ENCODE results near the gene RAD51C.
A peak's percentile ranks its signal among the peaks of the same experiment; 100 is the strongest.
"Not testable (repeated sequence)": the region's sequence is repeated elsewhere in the genome, so short reads cannot be mapped to it uniquely, and the experiment has no call there.

The RAD51C gene

GRCh38 chr17:58692239-58693055 lies at the start of gene RAD51C:
Gene RAD51C (plus strand): TSS chr17:58692602. CDS start chr17:58692644, 42 bp downstream.
- DNase-seq = peak; percentile 91

DNA sequence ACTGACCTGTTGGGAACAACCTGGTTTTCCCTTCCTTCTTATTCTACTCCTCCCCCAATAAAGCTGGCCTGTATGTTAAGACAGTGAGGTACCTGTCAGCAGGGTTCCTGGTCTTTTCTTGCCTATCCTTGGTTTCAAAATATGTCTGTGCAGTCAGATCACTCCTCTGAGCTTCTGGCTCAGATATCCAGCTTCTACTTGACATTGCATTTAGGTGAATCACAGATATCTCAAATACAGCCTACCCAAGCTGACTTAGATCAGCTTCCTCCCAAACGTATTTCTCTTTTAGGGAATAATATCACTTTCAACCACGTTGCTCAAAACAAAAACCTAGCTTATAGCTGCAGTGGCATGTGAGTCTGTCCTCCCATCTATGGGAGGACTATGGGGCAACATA lies 49.3 kb upstream of the RAD51C start:
- no peak for DNase-seq

DNA sequence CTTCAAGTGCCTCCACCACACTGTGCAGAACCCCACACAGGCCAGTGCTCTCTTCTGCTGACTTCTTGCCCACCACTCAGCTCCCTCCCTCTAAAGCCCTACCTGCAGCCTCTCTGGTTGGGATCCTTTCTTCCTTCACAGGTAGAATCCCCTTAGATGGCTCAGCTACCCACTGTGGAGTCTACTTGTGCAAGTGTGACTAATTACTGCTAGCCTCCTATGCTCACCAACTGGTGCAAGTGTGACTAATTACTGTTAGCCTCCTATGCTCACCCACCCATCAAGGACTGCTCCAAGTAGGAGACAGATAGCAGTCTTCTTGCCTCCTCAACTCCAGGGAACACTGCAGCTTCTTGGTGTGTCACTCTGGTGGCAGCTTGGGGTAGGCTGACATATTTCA lies 44.2 kb upstream of the RAD51C start:
- no peak for DNase-seq

DNA sequence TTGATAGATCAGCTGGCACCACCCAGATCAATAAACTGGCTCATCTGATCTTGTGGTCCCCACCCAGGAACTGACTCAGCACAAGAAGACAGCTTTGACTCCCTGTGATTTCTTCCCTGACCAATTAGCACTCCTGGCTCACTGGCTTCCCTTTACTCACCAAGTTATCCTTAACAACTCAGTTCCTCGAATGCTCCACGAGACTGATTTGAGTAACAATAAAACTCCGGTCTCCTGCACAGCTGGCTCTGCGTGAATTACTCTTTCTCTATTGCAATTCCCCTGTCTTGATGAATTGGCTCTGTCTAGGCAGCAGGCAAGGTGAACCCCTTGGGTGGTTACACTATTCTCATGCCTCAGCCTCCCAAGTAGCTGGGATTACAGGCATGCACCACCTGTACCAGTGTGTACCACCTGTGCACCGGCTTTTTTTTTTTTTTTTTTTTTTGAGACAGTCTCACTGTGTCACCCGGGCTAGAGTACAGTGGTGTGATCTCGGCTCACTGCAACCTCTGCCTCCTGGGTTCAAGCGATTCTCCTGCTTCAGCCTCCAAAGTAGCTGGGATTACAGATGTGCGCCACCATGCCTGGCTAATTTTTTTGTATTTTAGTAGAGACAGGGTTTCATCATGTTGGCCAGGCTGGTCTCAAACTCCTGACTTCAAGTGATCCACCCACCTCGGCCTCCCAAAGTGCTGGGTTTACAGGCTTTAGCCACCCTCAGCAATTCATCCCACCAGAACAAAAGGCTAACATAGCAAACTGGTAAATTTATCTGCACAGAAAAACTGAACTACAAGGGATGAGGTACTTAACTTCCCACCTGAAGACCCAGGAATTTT lies 34.2 kb upstream of the RAD51C start:
- peak; percentile 31 for DNase-seq

DNA sequence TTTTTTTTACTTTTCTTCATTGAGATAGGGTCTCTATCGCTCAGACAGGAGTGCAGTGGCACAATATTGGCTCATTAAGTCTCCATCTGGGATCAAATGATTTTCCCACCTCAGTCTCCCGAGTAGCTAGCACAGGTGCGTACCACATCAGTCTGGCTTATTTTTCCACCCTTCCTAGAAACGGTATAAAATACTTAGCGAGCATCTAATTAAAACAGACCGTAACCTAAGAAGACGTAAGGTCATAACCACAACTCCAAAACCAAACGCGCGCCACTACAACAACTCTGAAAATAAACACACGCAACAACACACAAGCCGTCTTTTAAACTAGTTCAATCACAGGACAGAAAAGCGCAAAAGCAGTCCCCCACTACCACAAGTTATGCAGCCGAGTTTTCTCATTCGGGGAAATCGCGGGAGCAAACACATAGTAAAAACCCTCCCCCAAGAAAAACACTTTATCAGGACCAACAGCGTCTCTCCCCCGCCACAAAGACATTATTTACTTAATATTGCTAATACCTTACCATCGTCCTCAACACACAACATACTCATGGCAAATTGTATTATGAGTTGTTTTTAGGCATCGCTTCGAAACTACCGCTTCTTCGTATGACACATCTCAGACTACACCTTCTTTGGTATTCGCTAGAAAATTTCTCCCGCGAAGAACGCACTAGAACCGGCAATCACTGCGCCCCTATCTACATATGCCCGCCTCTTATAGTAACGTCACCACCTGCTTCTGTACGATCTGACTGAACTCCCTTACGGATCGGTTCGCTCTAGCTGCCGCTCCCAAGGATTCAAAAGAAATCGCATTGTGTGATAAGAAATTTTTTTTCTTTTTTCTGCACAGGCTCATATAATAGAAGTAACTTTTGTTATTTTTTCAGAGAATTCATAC lies 33.3 kb upstream of the RAD51C start:
- peak; percentile 85 for DNase-seq

DNA sequence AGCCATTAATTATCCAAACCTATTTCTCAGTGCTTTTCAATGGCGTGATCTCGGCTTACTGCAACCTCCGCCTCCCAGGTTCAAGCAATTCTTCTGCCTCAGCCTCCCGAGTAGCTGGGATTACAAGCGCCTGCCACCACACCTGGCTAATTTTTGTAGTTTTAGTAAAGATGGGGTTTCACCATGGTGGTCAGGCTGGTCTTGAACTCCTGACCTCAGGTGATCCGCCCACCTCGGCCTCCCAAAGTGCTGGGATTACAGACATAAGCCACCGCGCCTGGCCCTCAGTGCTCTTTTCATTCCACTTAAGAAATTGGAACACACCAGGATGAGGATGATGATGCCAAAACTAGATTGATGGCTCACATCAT lies 32.7 kb upstream of the RAD51C start:
- DNase-seq = not testable (repeated sequence)

GRCh38 chr17:58660621-58661020 lies 31.8 kb upstream of the RAD51C start:
- no peak for DNase-seq

GRCh38 chr17:58661499-58661898 lies 30.9 kb upstream of the RAD51C start:
- no peak for DNase-seq

DNA sequence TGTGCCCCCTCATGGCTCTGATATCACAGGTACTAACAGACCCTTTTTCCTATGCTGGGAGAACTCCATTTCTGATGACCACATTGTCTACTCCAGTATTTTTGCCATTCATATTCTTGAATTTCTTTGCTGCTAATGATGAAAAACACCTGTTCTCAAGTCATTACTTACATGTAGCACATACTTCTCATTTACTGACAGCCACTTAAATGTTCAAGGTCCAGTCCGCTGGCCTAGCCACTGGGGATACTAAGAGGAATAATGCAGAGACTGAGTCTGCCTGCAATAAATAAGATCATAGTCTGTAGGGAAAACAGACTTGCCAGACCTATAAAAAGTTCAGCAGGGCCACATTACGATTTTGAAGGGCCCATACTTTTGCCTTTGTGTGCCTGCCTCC lies 28.1 kb upstream of the RAD51C start:
- no peak for DNase-seq

DNA sequence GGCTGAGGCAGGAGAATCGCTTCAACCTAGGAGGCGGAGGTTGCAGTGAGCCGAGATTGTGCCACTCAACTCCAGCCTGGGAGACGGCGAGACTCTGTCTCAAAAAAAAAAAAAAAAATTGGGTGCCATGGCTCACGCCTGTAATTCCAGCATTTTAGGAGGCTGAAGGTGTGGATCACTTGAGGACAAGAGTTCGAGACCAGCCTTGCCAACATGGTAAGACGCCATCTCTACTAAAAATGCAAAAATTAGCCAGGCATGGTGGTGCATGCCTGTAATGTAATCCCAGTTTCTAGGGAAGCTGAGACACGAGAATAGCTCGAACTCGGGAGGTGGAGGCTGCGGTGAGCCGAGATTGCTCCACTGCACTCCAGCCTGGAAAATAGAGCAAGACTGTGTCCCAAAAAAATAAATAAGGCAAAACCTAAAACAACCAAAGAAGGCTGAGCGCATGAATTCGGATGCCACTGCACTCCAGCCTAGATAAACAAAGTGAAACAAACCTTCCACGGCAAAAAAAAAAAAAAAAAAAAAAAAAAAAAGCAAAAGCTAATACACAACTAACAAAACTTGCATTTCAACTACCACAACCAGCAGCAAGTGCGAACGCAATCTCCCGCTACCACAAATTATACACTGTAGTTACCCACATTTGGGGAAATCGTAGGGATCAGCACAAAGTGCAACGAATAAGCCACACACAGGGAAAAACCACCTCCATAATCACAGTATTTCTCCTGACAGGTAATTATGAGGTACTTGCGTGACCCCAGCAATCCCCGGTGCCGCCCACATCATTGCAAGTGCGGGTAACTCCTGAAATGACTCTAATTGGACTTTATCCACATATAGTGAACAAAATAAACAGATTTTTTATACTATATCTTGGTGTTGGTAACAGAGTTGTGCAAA lies 26.2 kb upstream of the RAD51C start:
- no peak for DNase-seq

DNA sequence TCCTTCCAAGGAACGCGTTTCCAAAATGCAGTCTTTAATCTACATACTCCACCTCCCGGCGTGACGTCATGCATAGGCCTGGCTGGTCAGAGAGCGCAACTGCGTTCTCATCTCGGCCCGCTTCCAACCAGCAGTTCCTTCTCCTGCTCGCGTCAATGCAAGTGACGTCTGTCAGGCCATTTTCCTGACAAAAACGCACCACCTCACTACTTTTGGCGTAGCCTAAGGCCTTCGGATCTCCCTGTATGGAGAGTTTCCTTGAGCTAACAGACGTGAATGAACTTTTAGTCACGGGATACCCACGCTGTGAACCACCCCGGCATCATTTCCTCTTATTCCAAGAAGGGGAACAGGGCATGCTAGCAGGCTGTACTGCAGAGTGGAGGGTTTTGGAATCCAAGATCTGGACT lies 25.5 kb upstream of the RAD51C start:
- DNase-seq = peak; percentile 39

GRCh38 chr17:58667934-58668597 lies 24.3 kb upstream of the RAD51C start:
- no peak for DNase-seq

GRCh38 chr17:58668598-58668935 lies 23.8 kb upstream of the RAD51C start:
- no peak for DNase-seq

- no peak for DNase-seq
Observed at GRCh38 chr17:58669853-58670252, 22.5 kb upstream of the RAD51C start.

DNA sequence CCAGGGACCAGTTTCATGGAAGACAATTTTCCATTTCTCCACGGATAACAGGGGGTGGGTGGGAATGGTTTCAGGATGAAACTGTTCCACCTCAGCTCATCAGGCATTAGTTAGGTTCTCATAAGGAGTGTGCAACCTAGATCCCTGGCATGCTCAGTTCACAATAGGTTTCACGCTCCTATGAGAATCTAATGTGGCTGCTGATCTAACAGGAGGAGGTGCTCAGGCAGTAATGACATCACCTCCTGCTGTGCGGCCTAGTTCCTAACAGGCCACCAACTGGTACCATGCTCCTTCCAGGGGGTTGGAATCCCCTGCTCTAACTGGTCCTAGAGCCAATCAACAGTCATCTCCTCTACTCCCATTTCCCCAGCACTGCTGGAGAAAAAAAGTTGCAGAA lies 20.4 kb upstream of the RAD51C start:
- DNase-seq = no peak

DNA sequence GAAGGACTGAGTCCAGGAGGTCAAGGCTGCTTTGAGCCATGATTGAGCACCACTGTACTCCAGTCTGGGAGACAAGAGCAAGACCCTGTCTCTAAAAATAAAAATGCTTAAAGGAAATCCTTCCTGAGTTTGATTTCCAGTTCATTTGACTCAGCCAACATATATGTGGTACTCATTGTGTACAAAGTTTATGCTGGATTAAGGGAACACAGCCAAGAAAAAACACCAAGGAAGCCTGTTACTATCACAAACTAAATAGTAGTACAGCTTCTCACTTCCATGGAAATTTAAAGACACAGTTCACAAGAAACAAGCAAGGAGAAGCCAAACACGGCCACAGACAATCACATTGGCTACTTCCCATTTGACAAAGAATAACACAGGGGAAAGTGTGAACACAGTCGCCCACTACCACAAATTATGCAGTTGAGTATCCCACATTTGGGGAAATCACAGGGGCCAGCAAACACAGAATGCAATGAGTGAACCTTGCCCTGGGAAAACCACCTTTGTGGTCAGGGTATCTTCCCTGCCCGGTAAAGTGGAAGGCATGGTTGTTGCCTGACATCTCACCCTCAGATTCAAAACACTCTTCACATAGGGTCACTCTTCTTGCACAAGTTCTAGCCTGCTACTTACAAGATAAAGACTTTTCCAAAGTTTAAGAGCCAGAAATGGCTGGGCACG lies 15.1 kb upstream of the RAD51C start:
- no peak for DNase-seq

DNA sequence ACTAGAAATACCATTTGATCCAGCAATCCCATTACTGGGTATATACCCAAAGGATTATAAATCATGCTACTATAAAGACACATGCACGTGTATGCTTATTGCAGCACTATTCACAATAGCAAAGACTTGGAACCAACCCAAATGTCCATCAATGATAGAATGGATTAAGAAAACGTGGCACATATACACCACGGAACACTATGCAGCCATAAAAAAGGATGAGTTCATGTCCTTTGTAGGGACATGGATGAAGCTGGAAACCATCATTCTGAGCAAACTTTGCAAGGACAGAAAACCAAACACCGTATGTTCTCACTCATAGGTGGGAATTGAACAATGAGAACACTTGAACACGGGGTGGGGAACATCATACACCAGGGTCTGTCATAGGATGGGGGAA lies 14.1 kb upstream of the RAD51C start:
- not testable (repeated sequence) for DNase-seq

DNA sequence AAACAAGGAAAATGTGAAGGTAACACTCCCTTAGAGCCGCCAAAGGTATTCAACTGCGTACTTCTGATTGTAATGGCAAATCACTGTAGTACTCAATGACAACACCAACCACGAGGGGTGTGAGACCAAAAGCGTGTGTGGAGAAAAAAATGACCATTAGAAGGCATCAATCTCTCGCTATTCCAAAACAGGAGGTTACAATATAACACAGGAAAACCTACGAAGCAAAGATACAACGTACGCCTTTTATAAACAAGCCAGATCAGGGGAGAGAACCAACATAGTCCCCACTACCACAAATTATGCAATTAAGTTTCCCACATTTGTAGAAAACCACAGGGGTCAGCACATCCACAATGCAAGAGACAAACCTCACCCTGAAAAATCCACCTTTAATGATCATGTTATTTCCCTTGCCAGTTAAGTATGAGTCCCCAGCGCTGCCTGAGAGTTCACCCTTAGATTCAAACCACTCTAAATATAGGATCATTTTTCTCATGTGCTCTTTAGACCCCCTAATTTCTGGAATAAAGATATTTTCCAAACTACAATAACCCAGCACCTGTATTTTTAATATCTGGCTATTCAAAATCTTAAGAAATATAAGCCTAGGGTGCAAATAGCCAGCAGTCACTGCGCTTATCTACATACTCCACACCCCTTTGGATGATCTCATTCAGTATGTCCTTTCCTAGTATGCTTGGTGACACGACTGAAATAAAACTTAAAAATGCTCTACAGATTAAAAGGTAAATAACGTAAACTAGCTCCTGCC lies 13.0 kb upstream of the RAD51C start:
- no peak for DNase-seq

DNA sequence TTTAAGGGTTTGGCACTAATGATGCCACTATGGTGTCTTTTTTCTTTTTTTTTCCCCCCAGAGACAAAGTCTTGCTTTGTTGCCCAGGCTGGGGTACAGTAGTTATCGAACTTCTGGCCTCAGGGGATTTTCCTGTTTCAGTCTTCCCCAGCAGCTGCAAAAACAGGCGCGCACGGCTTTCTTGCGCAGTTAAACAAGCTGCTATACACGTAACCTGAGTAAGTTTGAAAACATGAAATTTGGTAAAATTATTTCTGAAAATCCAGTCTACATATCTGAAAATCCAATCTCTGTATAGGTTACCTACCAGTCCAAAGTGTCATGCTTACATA lies 12.4 kb upstream of the RAD51C start:
- DNase-seq = no peak

DNA sequence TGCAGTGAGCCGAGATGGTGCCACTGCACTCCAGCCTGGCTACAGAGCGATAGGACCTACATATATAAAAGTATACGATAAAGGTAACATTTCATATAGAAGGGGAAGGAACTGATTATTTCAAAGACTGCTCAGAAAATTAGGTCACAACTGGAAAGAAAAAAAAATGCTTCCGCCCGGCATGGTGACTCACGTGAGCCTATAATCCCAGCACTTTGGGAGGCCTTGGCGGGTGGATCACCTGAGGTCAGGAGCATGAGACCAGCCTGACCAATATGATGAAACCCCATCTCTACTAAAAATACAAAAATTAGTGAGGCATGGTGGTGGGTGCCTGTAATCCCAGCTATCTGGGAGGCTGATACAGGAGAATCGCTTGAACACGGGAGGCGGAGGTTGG lies 8.4 kb upstream of the RAD51C start:
- no peak for DNase-seq

All from stimulated activated CD4-positive, alpha-beta T cell treated with anti-CD3 and anti-CD28 coated beads, Interleukin-1b, Interleukin-23, amount 100 ng/mL, for 48 hours (primary cell).